Thyroid gland (tissue), 4 donors: ENCODE measurements around the gene CTAGE4. TPM values are rescaled to one million over a fixed set of nuclear protein-coding genes. Genes with fewer than 3 reads are reported as not detected.
"Not testable (repeated sequence)": the region's sequence is repeated elsewhere in the genome, so short reads cannot be mapped to it uniquely, and the experiment has no call there.

Experiments
- DNase-seq, 2 donors: peaks; one replicate each; pipeline ENCODE4 v3.0.0-alpha.2; 2019
- H3K27ac ChIP-seq, 3 donors: fragments of 200-600 bp; sonication (generic); 1 replicate in 2 of 3; 2 replicates in 1 of 3; pipeline ENCODE4 v1.5.1; 2016 to 2019; ENCODE audit warnings: mild to moderate bottlenecking in 1 of 3, moderate library complexity in 1 of 3
- H3K27me3 ChIP-seq: fragments of 200-600 bp; sonication (generic); one replicate; pipeline ENCODE4 v1.5.1; 2019
- H3K36me3 ChIP-seq, 2 donors: fragments of 200-600 bp; sonication (generic); one replicate each; pipeline ENCODE4 v1.5.1; 2016 to 2019
- H3K4me1 ChIP-seq, 2 donors: fragments of 200-600 bp; sonication (generic); one replicate each; pipeline ENCODE4 v1.5.1; 2017 to 2019
- H3K4me3 ChIP-seq, 3 donors: fragments of 200-600 bp; sonication (generic); replicated peaks in 1 of 3; 1 replicate in 2 of 3; 2 replicates in 1 of 3; pipeline ENCODE4 v1.5.1; 2016; ENCODE audit warnings: mild to moderate bottlenecking in 1 of 3
- H3K9me3 ChIP-seq: fragments of 200-600 bp; sonication (generic); one replicate; pipeline ENCODE4 v1.5.1; 2017
- WGBS, 2 donors: methylation state at CpG; one replicate each; pipeline ENCODE4 v1.1.5; 2017; 5-methylcytosine and 5-hydroxymethylcytosine counted together
- intact Hi-C: fragments of 100-400 bp; cut with DNase I; formaldehyde crosslinking; loops from one replicate; pipeline ENCODE4 v1.15.1; 2023
- total RNA-seq, 4 donors: library from RNA; depleted of rRNA; stranded (reverse); fragments of >200 nt; gene quantifications; one replicate each; pipeline ENCODE4 v1.2.3, GENCODE V29; 2016

CTAGE4 gene
- total RNA-seq, 4 donors from 2014 or later: 4.7 to 27.4 (median 14.0) TPM

- not testable (repeated sequence) for H3K27ac ChIP-seq, DNase-seq
Observed at GRCh38 chr7:144226866-144227265, 43.6 kb downstream of the CTAGE4 start.

GRCh38 chr7:144228810-144229209, 45.5 kb downstream of the CTAGE4 start:
- not testable (repeated sequence) for H3K27ac ChIP-seq, DNase-seq
- 100% methylated on average over 2 of the region's 3 CpGs; no CpG with 5 or more reads in 1 of the 2 donors for whole genome bisulfite sequencing, 2 donors

More at GRCh38 chr7:144226866-144227265, 43.6 kb downstream of the CTAGE4 start:
- H3K4me1 ChIP-seq, H3K27me3 ChIP-seq, H3K9me3 ChIP-seq, H3K4me3 ChIP-seq, intact Hi-C loops, H3K36me3 ChIP-seq: not testable (repeated sequence)
- 73 to 76% methylated on average over 3 of the region's 4 CpGs for WGBS, 2 donors

GRCh38 chr7:144231027-144231426, 47.8 kb downstream of the CTAGE4 start:
- WGBS, 2 donors: no CpG with 5 or more reads among the region's 2 CpGs
- H3K9me3 ChIP-seq, H3K27ac ChIP-seq, DNase-seq, intact Hi-C loops, H3K36me3 ChIP-seq, H3K4me1 ChIP-seq, H3K27me3 ChIP-seq, H3K4me3 ChIP-seq: not testable (repeated sequence)

More at GRCh38 chr7:144228810-144229209, 45.5 kb downstream of the CTAGE4 start:
- H3K9me3 ChIP-seq, H3K4me1 ChIP-seq, intact Hi-C loops, H3K27me3 ChIP-seq, H3K4me3 ChIP-seq, H3K36me3 ChIP-seq: not testable (repeated sequence)

GRCh38 chr7:144233039-144233438, 49.8 kb downstream of the CTAGE4 start:
- H3K27me3 ChIP-seq, H3K27ac ChIP-seq, H3K36me3 ChIP-seq, DNase-seq, H3K9me3 ChIP-seq, intact Hi-C loops, H3K4me3 ChIP-seq, H3K4me1 ChIP-seq: not testable (repeated sequence)
- WGBS, 2 donors: 79 to 91% methylated on average over 1 of the region's 1 CpG

Other genes with a start within 250 kb of the CTAGE4 start
- not detected for gene OR2F2, start 248.2 kb upstream of the CTAGE4 start, total RNA-seq
- gene OR2F1, start 228.6 kb upstream of the CTAGE4 start, total RNA-seq: not detected
- gene OR6B1, start 183.1 kb upstream of the CTAGE4 start, total RNA-seq: not detected
- gene OR2A5, start 134.5 kb upstream of the CTAGE4 start, total RNA-seq: not detected
- gene OR2A25, start 113.7 kb upstream of the CTAGE4 start, total RNA-seq: not detected
- gene OR2A12, start 97.2 kb upstream of the CTAGE4 start, total RNA-seq: not detected
- not detected for gene OR2A2, start 73.9 kb upstream of the CTAGE4 start, total RNA-seq
- gene OR2A14, start 60.3 kb upstream of the CTAGE4 start, total RNA-seq: not detected
- gene ARHGEF35, start 12.4 kb downstream of the CTAGE4 start, total RNA-seq: 10 to 100 TPM; 31.0 to 69.1 (median 38.9) TPM
- 1 to 10 TPM in 2 of 4 donors, under 1 TPM in 2; 0.40 to 3.7 (median 0.97) TPM for gene OR2A42, start 56.1 kb downstream of the CTAGE4 start, total RNA-seq
- gene OR2A7, start 81.3 kb downstream of the CTAGE4 start, total RNA-seq: 10 to 100 TPM; 16.8 to 36.0 (median 26.5) TPM
- gene CTAGE8, start 85.8 kb downstream of the CTAGE4 start, total RNA-seq: 10 to 100 TPM in 2 of 4 donors, 1 to 10 TPM in 2; 1.3 to 21.4 (median 8.1) TPM
- 1 to 10 TPM in 1 of 4 donors, under 1 TPM in 1, not detected in 2; 0.33 to 1.4 TPM for gene OR2A1, start 129.0 kb downstream of the CTAGE4 start, total RNA-seq
- gene ARHGEF5, start 171.9 kb downstream of the CTAGE4 start, total RNA-seq: 100 to 1,000 TPM in 1 of 4 donors, 10 to 100 TPM in 3; 47.8 to 104 (median 71.4) TPM
- gene NOBOX, start 220.2 kb downstream of the CTAGE4 start, total RNA-seq: not detected